Fibroblast of mammary gland (primary cell): ENCODE results near the gene ANXA11.
"Not testable (repeated sequence)": the region's sequence is repeated elsewhere in the genome, so short reads cannot be mapped to it uniquely, and the experiment has no call there.

Experiments
- DNase-seq: peaks from one replicate; pipeline ENCODE4 v3.0.0-alpha.2; 2010; ENCODE audit warnings: low read depth
- H3K4me3 ChIP-seq: 2 replicates; pipeline ENCODE4 v1.5.1; 2011; ENCODE audit warnings: low read depth, mild to moderate bottlenecking, low read length, moderate library complexity; ENCODE audit not compliant: control insufficient read depth
- CTCF ChIP-seq: conservative IDR thresholded peaks from 2 replicates; pipeline ENCODE4 v1.5.1; 2011; ENCODE audit warnings: low read depth, low read length, inconsistent platforms; ENCODE audit not compliant: control insufficient read depth, insufficient read depth

The ANXA11 gene

GRCh38 chr10:80226723-80227122 is 21.4 kb upstream of the ANXA11 start:
- peak; percentile 45 for DNase-seq
- H3K4me3 ChIP-seq, result not testable (repeated sequence)

GRCh38 chr10:80223031-80223419 is 17.7 kb upstream of the ANXA11 start:
- DNase-seq, H3K4me3 ChIP-seq: not testable (repeated sequence)

GRCh38 chr10:80218878-80219277 is 13.5 kb upstream of the ANXA11 start:
- not testable (repeated sequence) for DNase-seq, H3K4me3 ChIP-seq

- not testable (repeated sequence) for H3K4me3 ChIP-seq, DNase-seq
Observed at GRCh38 chr10:80214368-80214982, 9.1 kb upstream of the ANXA11 start.

GRCh38 chr10:80212535-80213115 is 7.3 kb upstream of the ANXA11 start:
- H3K4me3 ChIP-seq, result not testable (repeated sequence)

GRCh38 chr10:80211786-80212185 is 6.4 kb upstream of the ANXA11 start:
- no peak for TF ChIP-seq CTCF
- H3K4me3 ChIP-seq, result no peak overlapping the region
- no peak for DNase-seq

More at GRCh38 chr10:80212535-80213115, 7.3 kb upstream of the ANXA11 start:
- DNase-seq, result not testable (repeated sequence)

GRCh38 chr10:80210259-80210658 is 4.9 kb upstream of the ANXA11 start:
- no peak overlapping the region for H3K4me3 ChIP-seq
- no peak for DNase-seq
- no peak for TF ChIP-seq CTCF

- TF ChIP-seq CTCF, result no peak
- peak overlapping the region; percentile 55 for H3K4me3 ChIP-seq
- DNase-seq, result no peak
Observed at GRCh38 chr10:80207768-80208370, 2.5 kb upstream of the ANXA11 start.

- H3K4me3 ChIP-seq, result no peak overlapping the region
- DNase-seq, result no peak
- no peak for TF ChIP-seq CTCF
Observed at GRCh38 chr10:80206277-80206655, 929 bp upstream of the ANXA11 start.
